Measurements from ENCODE around the gene LHX5. TPM values are rescaled to one million over a fixed set of nuclear protein-coding genes. Genes with fewer than 3 reads are reported as not detected.

Gene LHX5
- total RNA-seq: not detected in 2 replicates

DNA sequence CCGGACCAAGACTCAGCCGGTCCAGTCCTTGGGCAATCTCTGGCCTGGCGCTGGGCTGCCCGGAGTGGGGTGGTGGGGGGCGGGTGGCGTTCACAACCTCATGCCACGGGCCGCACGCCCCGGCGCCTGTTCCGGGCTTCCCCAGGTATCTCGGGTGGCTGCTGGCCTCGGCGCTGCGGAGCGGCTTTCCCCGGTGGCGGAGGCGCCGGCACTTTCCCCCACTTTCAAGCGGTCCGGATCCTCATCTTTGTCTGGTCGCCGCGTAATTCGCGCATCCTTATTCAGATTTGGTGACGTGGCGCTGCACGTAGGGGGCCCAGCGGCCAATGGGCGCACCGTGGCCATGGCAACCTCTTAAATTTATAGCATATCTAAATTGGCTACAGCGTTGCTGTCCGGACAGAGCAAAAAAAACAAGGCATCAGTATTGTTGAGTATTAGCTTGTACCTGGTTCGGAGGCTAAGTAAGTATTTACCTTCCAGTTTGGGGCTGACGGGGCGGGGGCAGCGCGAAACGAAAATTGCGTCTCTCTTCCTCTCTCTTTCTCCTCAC lies at the start of gene LHX5:
TSS of gene LHX5 (minus strand) at position 253 of the 553 bp plus-strand sequence. CDS start 373 bp downstream, outside the sequence.

GRCh38 chr12:113422030-113422885 lies 49.4 kb downstream of the LHX5 start, which contains the start of gene SDSL:
SDSL (plus strand) TSS chr12:113422380; CDS start chr12:113427983, 5,603 bp downstream.

Other genes starting within 250 kb of the LHX5 start
- gene SLC8B1, start 136.8 kb downstream of the LHX5 start, total RNA-seq: 11.5 and 18.1 TPM in 2 replicates
- 22.2 and 26.5 TPM in 2 replicates for gene PLBD2, start 113.3 kb downstream of the LHX5 start, total RNA-seq
- gene SDS, start 68.0 kb downstream of the LHX5 start, total RNA-seq: 0.16 TPM in 1 of 2 replicates, not detected in the other
- gene SDSL, start 49.5 kb downstream of the LHX5 start, total RNA-seq: 8.2 and 14.2 TPM in 2 replicates